Psoas muscle (tissue), 8 donors: ENCODE measurements around the gene FAM3D. TPM values are rescaled to one million over a fixed set of nuclear protein-coding genes. Genes with fewer than 3 reads are reported as not detected.
"Not testable (repeated sequence)": the region's sequence is repeated elsewhere in the genome, so short reads cannot be mapped to it uniquely, and the experiment has no call there.

Experiments used
- ATAC-seq, 4 donors: fragments of 200-7000 bp; cut with Tn5 transposase; one replicate each; pipeline ENCODE4 v1.9.1; 2020; ENCODE audit warnings: moderate library complexity in 3 of 4, mild to moderate bottlenecking in 2 of 4
- DNase-seq, 2 donors: peaks; one replicate each; pipeline ENCODE4 v3.0.0-alpha.2; 2020
- H3K27ac ChIP-seq: fragments of 200-600 bp; one replicate; pipeline ENCODE4 v1.8.0; 2022
- H3K27me3 ChIP-seq, 3 donors: fragments of 200-600 bp in 1 of 3; one replicate each; pipeline versions ENCODE4 v1.6.1 to v1.8.0; 2013 to 2022; ENCODE audit warnings: low read length in 2 of 3, mild to moderate bottlenecking in 2 of 3, moderate library complexity in 1 of 3; ENCODE audit not compliant: insufficient read depth in 3 of 3
- H3K36me3 ChIP-seq, 2 donors: fragments of 200-600 bp in 1 of 2; one replicate each; pipeline versions ENCODE4 v1.6.1 to v1.8.0; 2013 to 2022; ENCODE audit warnings: low read depth in 1 of 2, mild to moderate bottlenecking in 1 of 2, moderate library complexity in 1 of 2; ENCODE audit not compliant: insufficient read depth in 1 of 2
- H3K4me1 ChIP-seq: fragments of 200-600 bp; one replicate; pipeline ENCODE4 v1.8.0; 2022
- H3K4me3 ChIP-seq: fragments of 200-600 bp; one replicate; pipeline ENCODE4 v1.8.0; 2022; ENCODE audit warnings: mild to moderate bottlenecking
- H3K9me3 ChIP-seq: fragments of 200-600 bp; one replicate; pipeline ENCODE4 v1.8.0; 2022
- WGBS, 3 donors: extraction: QIAGEN DNeasy Blood & Tissue Kit; methylation state at CpG; one replicate each; pipeline versions ENCODE4 v1.1.6 to v1.1.7; 2013; 5-methylcytosine and 5-hydroxymethylcytosine counted together
- intact Hi-C, 2 donors: fragments of 100-400 bp; cut with DNase I; formaldehyde crosslinking; loops; one replicate each; pipeline versions ENCODE4 v1.11.0 to v1.14.2; 2022
- polyA plus RNA-seq, 3 donors: library from polyadenylated mRNA; stranded (reverse); fragments of 200-250 nt; gene quantifications; one replicate each; pipeline ENCODE4 v1.2.3, GENCODE V29; 2013
- total RNA-seq, 4 donors: library from RNA; stranded (reverse); fragmentation: NEBNext Ultra II Directional in 2 of 4; extraction: Animal tissue kit (Norgen Biotek cat#: 25700) in 2 of 4; gene quantifications; one replicate each; pipeline versions ENCODE4 v1.2.1 to v1.2.4, GENCODE V29; 2021 to 2023
- TF ChIP-seq, protein P1 (sequence below): fragments of 200-600 bp; IDR thresholded peaks from one replicate; pipeline ENCODE4 v1.8.0; 2022; ENCODE audit warnings: antibody characterized with exemption
- donor health status: healthy with polysubstance abuse.
- donor health status: DM: no; HTN: no; CAD: no; lungs with moderate emphysema.
- donor health status: Bipolar disorder and iron deficiency.
- donor health status: healthy.
- donor health status: DM: yes; HTN: yes; CAD: no.
- donor health status: DM: no; HTN: no; CAD: no.
- donor health status: DM: no; HTN: no; CAD: no.
- donor health status: DM: yes; HTN: yes; CAD: no.

Gene FAM3D
- total and polyA plus RNA-seq, 7 donors = 0.05 TPM; not detected in 6

DNA sequence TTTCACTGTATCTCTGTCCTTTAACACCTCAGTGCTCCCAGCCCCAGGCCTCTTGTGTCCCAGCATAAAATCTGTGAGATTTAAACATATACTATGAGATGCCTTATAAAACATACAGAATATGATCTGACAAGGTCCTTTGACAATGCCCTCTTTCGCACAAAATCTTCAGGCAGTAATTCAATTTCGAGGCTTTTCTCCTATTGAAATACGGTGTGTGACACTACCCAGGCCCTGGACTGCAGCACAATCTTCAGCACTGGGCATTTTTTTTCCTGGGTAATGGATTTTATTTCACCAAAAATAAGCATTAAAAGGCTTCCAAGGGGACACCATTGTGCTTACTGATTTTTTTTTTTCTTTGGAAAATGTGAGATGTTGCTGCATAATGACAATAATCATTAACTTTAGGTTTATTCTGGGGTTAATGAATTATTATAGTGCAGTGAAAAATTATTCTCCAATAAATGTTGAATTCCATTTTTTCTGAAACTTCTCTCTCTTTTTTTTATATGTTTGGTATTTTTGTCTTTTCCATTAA is 40.9 kb upstream of the FAM3D start:
- 74 to 77% (median 75%) methylated on average over 3 of the region's 3 CpGs for WGBS, 3 donors
- DNase-seq (no peak), ATAC-seq (no peak)
- intact Hi-C loops = no loop called here
- Histone ChIP-seq H3K9me3 (no peaks in the 10 kb centered on the region), H3K4me3 (no peak overlapping the region), H3K27me3 (peaks cover 0 to 1% (median 0%) of the 10 kb centered on the region in 3 donors), H3K36me3 (no peaks in the 10 kb centered on the region), H3K4me1 (no peaks in the 10 kb centered on the region), H3K27ac (no peak overlapping the region)
- TF ChIP-seq, protein P1, sequence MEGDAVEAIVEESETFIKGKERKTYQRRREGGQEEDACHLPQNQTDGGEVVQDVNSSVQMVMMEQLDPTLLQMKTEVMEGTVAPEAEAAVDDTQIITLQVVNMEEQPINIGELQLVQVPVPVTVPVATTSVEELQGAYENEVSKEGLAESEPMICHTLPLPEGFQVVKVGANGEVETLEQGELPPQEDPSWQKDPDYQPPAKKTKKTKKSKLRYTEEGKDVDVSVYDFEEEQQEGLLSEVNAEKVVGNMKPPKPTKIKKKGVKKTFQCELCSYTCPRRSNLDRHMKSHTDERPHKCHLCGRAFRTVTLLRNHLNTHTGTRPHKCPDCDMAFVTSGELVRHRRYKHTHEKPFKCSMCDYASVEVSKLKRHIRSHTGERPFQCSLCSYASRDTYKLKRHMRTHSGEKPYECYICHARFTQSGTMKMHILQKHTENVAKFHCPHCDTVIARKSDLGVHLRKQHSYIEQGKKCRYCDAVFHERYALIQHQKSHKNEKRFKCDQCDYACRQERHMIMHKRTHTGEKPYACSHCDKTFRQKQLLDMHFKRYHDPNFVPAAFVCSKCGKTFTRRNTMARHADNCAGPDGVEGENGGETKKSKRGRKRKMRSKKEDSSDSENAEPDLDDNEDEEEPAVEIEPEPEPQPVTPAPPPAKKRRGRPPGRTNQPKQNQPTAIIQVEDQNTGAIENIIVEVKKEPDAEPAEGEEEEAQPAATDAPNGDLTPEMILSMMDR = no peak

DNA sequence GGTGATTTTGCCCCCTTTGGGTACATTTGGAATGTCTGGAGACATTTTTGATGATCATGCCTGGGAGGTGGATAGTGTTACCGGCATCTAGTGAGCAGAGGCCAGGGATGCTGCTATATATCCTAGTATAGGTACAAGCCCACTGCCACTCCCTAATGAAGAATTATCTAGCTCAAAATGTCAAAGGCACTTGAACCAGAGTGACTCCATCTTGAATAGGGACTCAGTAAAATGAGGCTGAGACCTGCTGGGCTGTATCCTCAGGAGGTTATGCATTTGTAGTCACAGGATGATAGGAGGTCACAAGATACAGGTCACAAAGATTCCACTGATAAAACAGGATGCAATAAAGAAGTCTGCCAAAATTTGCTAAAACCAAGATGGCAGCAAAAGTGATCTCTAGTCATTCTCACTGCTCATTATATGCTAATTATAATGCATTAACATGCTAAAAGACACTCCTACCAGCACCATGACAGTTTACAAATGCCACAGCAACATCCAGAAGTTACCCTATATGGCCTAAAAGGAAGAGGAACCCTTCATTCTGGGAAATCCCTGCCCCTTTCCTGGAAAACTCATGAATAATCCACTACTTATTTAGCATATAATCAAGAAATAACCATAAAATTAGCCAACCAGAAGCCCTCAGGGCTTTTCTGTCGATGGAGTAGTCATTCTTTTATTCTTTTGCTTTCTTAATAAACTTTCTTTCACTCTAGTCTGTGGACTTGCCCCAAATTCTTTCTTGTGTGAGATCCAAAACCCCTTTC is 40.0 kb upstream of the FAM3D start:
- DNase-seq (no peak), ATAC-seq (no peak)
- WGBS, 3 donors = 78 to 86% (median 81%) methylated on average over 2 of the region's 2 CpGs
- Histone ChIP-seq H3K4me1 (no peaks in the 10 kb centered on the region), H3K27me3 (peaks cover 0 to 1% (median 0%) of the 10 kb centered on the region in 3 donors), H3K9me3 (no peaks in the 10 kb centered on the region), H3K36me3 (no peaks in the 10 kb centered on the region), H3K27ac (no peak overlapping the region), H3K4me3 (no peak overlapping the region)
- intact Hi-C loops = no loop called here
- TF ChIP-seq, protein P1 = no peak

DNA sequence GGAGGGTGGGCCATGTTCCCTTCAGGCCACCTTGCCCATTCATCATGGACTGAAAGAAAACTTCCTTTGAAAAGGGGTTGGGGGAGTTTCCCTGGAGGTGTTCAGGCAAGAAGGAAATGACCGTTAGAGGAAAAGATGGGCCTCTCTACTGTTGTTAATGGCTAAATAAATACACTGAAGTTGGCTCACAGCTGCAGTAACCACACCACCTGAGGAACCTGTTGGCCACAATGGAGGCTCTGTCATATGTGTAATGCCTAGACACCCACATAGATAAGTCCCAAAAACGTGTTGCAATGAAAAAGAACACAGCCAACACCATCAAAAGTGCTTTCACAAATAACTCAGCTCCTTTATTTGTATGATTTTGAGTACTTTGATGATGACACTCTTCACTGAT is 38.2 kb upstream of the FAM3D start:
- DNase-seq (no peak), ATAC-seq (no peak)
- TF ChIP-seq, protein P1 = no peak
- Histone ChIP-seq H3K4me1 (no peaks in the 10 kb centered on the region), H3K27me3 (no peaks in the 10 kb centered on the region), H3K36me3 (no peaks in the 10 kb centered on the region), H3K4me3 (no peak overlapping the region), H3K27ac (no peak overlapping the region), H3K9me3 (no peaks in the 10 kb centered on the region)
- WGBS, 3 donors = 39 to 47% (median 47%) methylated on average over 2 of the region's 2 CpGs
- intact Hi-C loops = no loop called here

DNA sequence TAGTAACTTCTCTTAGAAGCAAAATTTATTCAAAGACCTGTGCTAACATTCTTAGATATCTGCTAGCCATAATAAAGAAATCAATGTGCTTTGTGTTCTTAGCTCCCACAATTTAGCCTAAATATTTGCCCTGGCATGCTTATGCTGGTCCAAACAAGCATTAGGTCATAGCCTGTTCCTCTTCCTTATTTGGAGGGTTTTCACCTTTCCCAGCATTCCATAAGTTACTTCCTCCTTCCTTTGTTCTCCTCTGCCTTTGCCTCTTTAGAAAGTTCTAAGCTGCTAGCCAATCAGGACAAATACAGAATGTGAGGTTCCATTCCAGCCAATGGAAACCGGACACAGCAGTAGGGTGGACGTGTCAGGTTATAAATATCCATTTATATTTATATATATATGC is 37.7 kb upstream of the FAM3D start:
- not testable (repeated sequence) for ATAC-seq

DNA sequence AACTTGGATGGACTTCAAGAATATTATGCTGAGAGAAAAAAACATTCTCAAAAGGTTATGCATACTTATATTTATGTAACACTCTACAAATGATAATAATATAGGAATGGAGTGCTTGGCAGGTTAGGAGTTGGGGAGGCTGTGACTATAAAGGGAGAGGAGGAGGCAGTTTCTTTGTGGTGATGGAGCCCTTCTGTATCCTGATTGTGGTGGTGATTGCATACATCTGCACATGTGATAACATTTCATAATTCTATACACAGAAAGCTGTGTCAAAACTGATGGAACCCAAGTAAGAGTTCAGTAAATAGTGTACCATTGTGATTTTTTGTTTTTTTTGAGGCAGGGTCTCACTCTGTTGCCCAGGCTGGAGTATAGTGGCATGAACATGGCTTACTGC is 31.7 kb upstream of the FAM3D start:
- Histone ChIP-seq H3K36me3 (no peaks in the 10 kb centered on the region), H3K4me1 (no peaks in the 10 kb centered on the region), H3K27me3 (no peaks in the 10 kb centered on the region), H3K9me3 (no peaks in the 10 kb centered on the region), H3K27ac (no peak overlapping the region), H3K4me3 (no peak overlapping the region)
- intact Hi-C loops = no loop called here
- no peak for ATAC-seq
- no peak for DNase-seq
- TF ChIP-seq, protein P1 = no peak

More for the DNA sequence above, 37.7 kb upstream of the FAM3D start:
- 67 to 77% (median 74%) methylated on average over 2 of the region's 2 CpGs for WGBS, 3 donors
- H3K36me3 ChIP-seq, H3K4me1 ChIP-seq, DNase-seq, H3K27me3 ChIP-seq, intact Hi-C loops, H3K27ac ChIP-seq, H3K9me3 ChIP-seq, H3K4me3 ChIP-seq: not testable (repeated sequence)
